ENCODE measurements around the gene TBC1D3I.
"Not testable (repeated sequence)": the region's sequence is repeated elsewhere in the genome, so short reads cannot be mapped to it uniquely, and the experiment has no call there.

DNA sequence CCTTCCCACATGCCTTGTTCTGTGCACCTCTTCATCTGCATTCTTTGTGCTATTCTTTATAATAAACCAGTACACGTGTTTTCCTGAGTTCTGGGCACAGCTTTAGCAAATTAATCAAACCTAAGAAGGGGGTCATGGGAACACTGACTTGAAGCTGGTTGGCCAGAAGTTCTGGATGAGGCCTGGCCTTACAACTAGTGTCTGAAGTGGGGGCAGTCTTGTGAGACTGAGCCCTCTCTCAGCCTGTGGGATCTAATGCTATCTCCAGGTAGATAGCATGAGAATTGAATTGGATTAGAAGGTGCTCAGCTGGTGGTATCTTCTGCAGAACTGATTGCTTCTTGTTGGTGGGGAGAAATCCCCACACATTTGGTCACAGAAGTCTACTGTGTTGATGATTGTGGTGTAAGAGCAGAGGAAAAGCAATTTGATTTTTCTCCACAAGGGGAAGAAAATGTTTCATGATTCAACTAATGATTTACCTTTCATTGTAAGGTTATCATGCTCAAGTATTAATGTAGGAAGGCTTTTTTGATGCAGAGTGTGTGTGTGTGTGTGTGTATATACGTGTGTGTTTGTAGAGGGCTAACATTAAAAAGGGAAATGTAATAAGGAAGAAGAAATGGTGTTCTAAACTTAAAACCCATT, 25.7 kb upstream of the TBC1D3I start:
- TF ChIP-seq, protein P1, sequence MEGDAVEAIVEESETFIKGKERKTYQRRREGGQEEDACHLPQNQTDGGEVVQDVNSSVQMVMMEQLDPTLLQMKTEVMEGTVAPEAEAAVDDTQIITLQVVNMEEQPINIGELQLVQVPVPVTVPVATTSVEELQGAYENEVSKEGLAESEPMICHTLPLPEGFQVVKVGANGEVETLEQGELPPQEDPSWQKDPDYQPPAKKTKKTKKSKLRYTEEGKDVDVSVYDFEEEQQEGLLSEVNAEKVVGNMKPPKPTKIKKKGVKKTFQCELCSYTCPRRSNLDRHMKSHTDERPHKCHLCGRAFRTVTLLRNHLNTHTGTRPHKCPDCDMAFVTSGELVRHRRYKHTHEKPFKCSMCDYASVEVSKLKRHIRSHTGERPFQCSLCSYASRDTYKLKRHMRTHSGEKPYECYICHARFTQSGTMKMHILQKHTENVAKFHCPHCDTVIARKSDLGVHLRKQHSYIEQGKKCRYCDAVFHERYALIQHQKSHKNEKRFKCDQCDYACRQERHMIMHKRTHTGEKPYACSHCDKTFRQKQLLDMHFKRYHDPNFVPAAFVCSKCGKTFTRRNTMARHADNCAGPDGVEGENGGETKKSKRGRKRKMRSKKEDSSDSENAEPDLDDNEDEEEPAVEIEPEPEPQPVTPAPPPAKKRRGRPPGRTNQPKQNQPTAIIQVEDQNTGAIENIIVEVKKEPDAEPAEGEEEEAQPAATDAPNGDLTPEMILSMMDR (IDR thresholded peaks at IDR 0.05), result not testable (repeated sequence)
- TF ChIP-seq POLR2AphosphoS5 (IDR thresholded peaks at IDR 0.05); EP300 (IDR thresholded peaks at IDR 0.05; ENCODE audit: low read depth): not testable (repeated sequence)

Measured in transverse colon (tissue), 4 donors.